ENCODE data around the gene TMEFF1. TPM values are rescaled to one million over a fixed set of nuclear protein-coding genes. Genes with fewer than 3 reads are reported as not detected.

The TMEFF1 gene, protein sequence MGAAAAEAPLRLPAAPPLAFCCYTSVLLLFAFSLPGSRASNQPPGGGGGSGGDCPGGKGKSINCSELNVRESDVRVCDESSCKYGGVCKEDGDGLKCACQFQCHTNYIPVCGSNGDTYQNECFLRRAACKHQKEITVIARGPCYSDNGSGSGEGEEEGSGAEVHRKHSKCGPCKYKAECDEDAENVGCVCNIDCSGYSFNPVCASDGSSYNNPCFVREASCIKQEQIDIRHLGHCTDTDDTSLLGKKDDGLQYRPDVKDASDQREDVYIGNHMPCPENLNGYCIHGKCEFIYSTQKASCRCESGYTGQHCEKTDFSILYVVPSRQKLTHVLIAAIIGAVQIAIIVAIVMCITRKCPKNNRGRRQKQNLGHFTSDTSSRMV
- total RNA-seq: 1 to 10 TPM in 1 of 4 donors, not detected in 3; 8.4 TPM

GRCh38 chr9:100472788-100473275 is at the start of gene TMEFF1:
Gene TMEFF1 (plus strand): TSS chr9:100473149. CDS start chr9:100473545, 396 bp downstream.
- Histone ChIP-seq H3K27ac (no peak within 1 kb of the TSS), H3K4me1 (no peaks in the 10 kb centered on the region)
- no peak for DNase-seq

GRCh38 chr9:100425758-100426157 is 47.2 kb upstream of the TMEFF1 start:
- intact Hi-C loops (cut with DNase I; ENCODE audit: low total_unique reads): loop anchor here (10.0 kb wide), 1 partner anchor 71 kb away; the partner anchor contains the start of gene TEX10
- no peak for DNase-seq
- H3K36me3 ChIP-seq: no peaks in the 10 kb centered on the region
- no peak overlapping the region for H3K4me3 ChIP-seq
- H3K4me1 ChIP-seq: peaks cover 9 to 10% of the 10 kb centered on the region in 2 donors
- no peak for TF ChIP-seq POLR2A (IDR thresholded peaks at IDR 0.05)
- TF ChIP-seq, protein P1, sequence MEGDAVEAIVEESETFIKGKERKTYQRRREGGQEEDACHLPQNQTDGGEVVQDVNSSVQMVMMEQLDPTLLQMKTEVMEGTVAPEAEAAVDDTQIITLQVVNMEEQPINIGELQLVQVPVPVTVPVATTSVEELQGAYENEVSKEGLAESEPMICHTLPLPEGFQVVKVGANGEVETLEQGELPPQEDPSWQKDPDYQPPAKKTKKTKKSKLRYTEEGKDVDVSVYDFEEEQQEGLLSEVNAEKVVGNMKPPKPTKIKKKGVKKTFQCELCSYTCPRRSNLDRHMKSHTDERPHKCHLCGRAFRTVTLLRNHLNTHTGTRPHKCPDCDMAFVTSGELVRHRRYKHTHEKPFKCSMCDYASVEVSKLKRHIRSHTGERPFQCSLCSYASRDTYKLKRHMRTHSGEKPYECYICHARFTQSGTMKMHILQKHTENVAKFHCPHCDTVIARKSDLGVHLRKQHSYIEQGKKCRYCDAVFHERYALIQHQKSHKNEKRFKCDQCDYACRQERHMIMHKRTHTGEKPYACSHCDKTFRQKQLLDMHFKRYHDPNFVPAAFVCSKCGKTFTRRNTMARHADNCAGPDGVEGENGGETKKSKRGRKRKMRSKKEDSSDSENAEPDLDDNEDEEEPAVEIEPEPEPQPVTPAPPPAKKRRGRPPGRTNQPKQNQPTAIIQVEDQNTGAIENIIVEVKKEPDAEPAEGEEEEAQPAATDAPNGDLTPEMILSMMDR (IDR thresholded peaks at IDR 0.05): no peak
- no peak overlapping the region for H3K27ac ChIP-seq
- H3K27me3 ChIP-seq: no peaks in the 10 kb centered on the region
- no peaks in the 10 kb centered on the region for H3K9me3 ChIP-seq

More at GRCh38 chr9:100472788-100473275, at the start of gene TMEFF1:
- no peaks in the 10 kb centered on the region for H3K9me3 ChIP-seq
- TF ChIP-seq POLR2A (IDR thresholded peaks at IDR 0.05): no peak
- TF ChIP-seq, protein P1 (IDR thresholded peaks at IDR 0.05): peak in 2 of 4 experiments; percentile 21 to 25
- H3K27me3 ChIP-seq: no peaks in the 10 kb centered on the region
- H3K4me3 ChIP-seq: peak within 1 kb of the TSS; percentile 38 to 50
- H3K36me3 ChIP-seq: no peaks in the 10 kb centered on the region
- intact Hi-C loops (cut with DNase I; ENCODE audit: low total_unique reads): no loop called here

- H3K27ac ChIP-seq: peak overlapping the region; percentile 84 to 93
- no peaks in the 10 kb centered on the region for H3K9me3 ChIP-seq
- H3K36me3 ChIP-seq: no peaks in the 10 kb centered on the region
- intact Hi-C loops (cut with DNase I; ENCODE audit: low total_unique reads): loop anchor here (10.0 kb wide), 1 partner anchor 71 kb away; the partner anchor contains the start of gene TEX10
- TF ChIP-seq, protein P1 (IDR thresholded peaks at IDR 0.05): no peak
- TF ChIP-seq POLR2A (IDR thresholded peaks at IDR 0.05): no peak
- H3K4me3 ChIP-seq: peak overlapping the region; percentile 58
- no peak for DNase-seq
- H3K4me1 ChIP-seq: peaks cover 9 to 10% of the 10 kb centered on the region in 2 donors
- no peaks in the 10 kb centered on the region for H3K27me3 ChIP-seq
Measured at GRCh38 chr9:100426189-100426529, 46.8 kb upstream of the TMEFF1 start.

DNA sequence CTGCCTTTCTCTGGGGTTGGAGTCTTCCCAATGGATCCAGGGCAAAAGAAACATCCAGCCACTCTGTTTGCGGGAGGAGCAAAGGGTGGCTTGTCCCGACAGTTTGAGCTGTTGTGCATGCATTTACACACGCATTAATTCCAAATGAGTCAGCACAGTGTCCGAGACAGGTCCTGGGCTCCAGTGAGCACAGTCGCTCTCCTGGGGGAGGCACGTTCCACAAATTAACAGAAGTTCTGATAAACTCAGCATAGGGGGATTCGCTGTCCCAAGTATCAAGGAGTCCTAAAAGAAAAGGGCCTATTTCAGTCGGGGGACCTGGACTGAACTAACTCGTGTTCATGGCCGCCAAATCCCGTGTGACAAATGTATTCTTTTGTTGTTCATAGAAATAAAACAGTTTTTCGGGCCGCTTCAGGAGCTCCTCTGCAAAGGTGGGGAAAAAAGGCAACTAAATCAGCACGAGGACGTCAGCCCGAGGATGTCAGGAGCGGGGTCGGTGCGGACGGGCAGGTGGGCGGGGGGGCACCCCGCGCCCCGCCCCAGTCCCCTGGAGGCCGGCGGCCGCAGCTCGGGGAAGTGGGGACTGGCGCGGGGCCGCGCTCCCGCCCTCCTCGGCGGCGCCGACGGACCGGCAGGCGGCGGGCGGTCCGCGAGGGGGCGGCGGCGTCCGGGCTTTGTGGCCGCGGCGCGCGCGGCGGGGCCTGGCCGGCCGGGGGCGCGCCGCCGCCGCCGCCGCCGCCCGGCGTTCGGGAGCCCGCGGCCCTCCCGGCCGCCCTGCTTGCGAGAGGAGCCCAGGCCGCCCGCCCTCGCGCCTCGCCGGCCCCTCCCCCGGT is 46.2 kb upstream of the TMEFF1 start, which contains the start of gene MSANTD3:
TSS of gene MSANTD3 (plus strand) at position 614 of the 836 bp plus-strand sequence. CDS start 14,796 bp downstream, outside the sequence.
- Histone ChIP-seq H3K36me3 (no peaks in the 10 kb centered on the region), H3K4me3 (peak within 1 kb of the TSS; percentile 71 to 83), H3K27ac (peak within 1 kb of the TSS; percentile 93 to 97), H3K9me3 (no peaks in the 10 kb centered on the region), H3K4me1 (peaks cover 9 to 10% of the 10 kb centered on the region in 2 donors), H3K27me3 (no peaks in the 10 kb centered on the region)
- TF ChIP-seq, protein P1 (IDR thresholded peaks at IDR 0.05): peak in 3 of 4 experiments; percentile 26 to 66 (median 57)
- peak in 1 of 2 donors; percentile 26 for TF ChIP-seq POLR2A (IDR thresholded peaks at IDR 0.05)
- intact Hi-C loops (cut with DNase I; ENCODE audit: low total_unique reads): loop anchor here (10.0 kb wide), 1 partner anchor 72 kb away; the partner anchor contains the start of gene TEX10
- DNase-seq: peak; percentile 51 to 59
